Smooth muscle cell (in vitro differentiated cells): Measurements from ENCODE around the gene ADAMTS7. TPM values are rescaled to one million over a fixed set of nuclear protein-coding genes. Genes with fewer than 3 reads are reported as not detected.
"Not testable (repeated sequence)": the region's sequence is repeated elsewhere in the genome, so short reads cannot be mapped to it uniquely, and the experiment has no call there.

Experiments
- DNase-seq: peaks from one replicate; lab custom pipeline; 2025; ENCODE audit not compliant: unreplicated experiment; lab: John Stamatoyannopoulos, UW
- H2AFZ ChIP-seq: fragments of 200-600 bp; sonication (generic); 2 replicates; pipeline ENCODE4 v1.6.0; 2016; ENCODE audit warnings: antibody characterized with exemption, low read depth, mild to moderate bottlenecking
- H3F3A ChIP-seq: fragments of 200-600 bp; sonication (generic); 2 replicates; pipeline ENCODE4 v1.6.0; 2017; ENCODE audit warnings: antibody characterized with exemption, low read depth
- H3K27ac ChIP-seq: fragments of 200-600 bp; sonication (generic); 2 replicates; pipeline ENCODE4 v1.5.1; 2016; ENCODE audit warnings: low read depth, mild to moderate bottlenecking
- H3K27me3 ChIP-seq: fragments of 200-600 bp; sonication (generic); 2 replicates; pipeline ENCODE4 v1.6.1; 2016; ENCODE audit warnings: low read depth, mild to moderate bottlenecking
- H3K36me3 ChIP-seq: fragments of 200-600 bp; sonication (generic); 2 replicates; pipeline ENCODE4 v1.5.1; 2016; ENCODE audit warnings: low read depth
- H3K4me1 ChIP-seq: fragments of 200-600 bp; sonication (generic); 2 replicates; pipeline ENCODE4 v1.5.1; 2016; ENCODE audit warnings: low read depth
- H3K4me2 ChIP-seq: fragments of 200-600 bp; sonication (generic); 2 replicates; pipeline ENCODE4 v1.6.0; 2016; ENCODE audit warnings: mild to moderate bottlenecking
- H3K4me3 ChIP-seq: fragments of 200-600 bp; sonication (generic); 2 replicates; pipeline ENCODE4 v1.5.1; 2016; ENCODE audit warnings: mild to moderate bottlenecking
- H3K79me2 ChIP-seq: fragments of 200-600 bp; sonication (generic); 2 replicates; pipeline ENCODE4 v1.6.0; 2016; ENCODE audit warnings: low read depth, mild to moderate bottlenecking
- H3K9ac ChIP-seq: fragments of 200-600 bp; sonication (generic); 2 replicates; pipeline ENCODE4 v1.6.0; 2016; ENCODE audit warnings: low read depth
- H3K9me3 ChIP-seq: fragments of 200-600 bp; sonication (generic); replicated peaks from 2 replicates; pipeline ENCODE4 v1.5.1; 2016; ENCODE audit warnings: low read depth
- H4K20me1 ChIP-seq: fragments of 200-600 bp; sonication (generic); 2 replicates; pipeline ENCODE4 v1.6.0; 2016; ENCODE audit warnings: low read depth
- WGBS: methylation state at CpG from one replicate; pipeline ENCODE4 v1.1.7; 2016; ENCODE audit warnings: low lambda C conversion rate; 5-methylcytosine and 5-hydroxymethylcytosine counted together
- polyA plus RNA-seq: library from polyadenylated mRNA; unstranded; fragments of >200 nt; fragmentation: Nextera tagmentation; extraction: Ambion mirVana; gene quantifications from 2 replicates; pipeline ENCODE4 v1.2.1, GENCODE V29; 2016
- total RNA-seq: library from RNA; depleted of rRNA; stranded (reverse); fragments of >200 nt; gene quantifications from 2 replicates; pipeline ENCODE4 v1.2.3, GENCODE V29; 2014
- TF ChIP-seq, protein P1 (sequence below): fragments of 200-600 bp; sonication (generic); IDR thresholded peaks from 2 replicates; pipeline ENCODE4 v1.5.1; 2017; ENCODE audit warnings: borderline replicate concordance, mild to moderate bottlenecking, antibody characterized with exemption; ENCODE audit not compliant: insufficient read depth, poor library complexity, severe bottlenecking

The ADAMTS7 gene
- total and polyA plus RNA-seq, 2 experiments from 2014 or later = 11.0 to 11.2 TPM

DNA sequence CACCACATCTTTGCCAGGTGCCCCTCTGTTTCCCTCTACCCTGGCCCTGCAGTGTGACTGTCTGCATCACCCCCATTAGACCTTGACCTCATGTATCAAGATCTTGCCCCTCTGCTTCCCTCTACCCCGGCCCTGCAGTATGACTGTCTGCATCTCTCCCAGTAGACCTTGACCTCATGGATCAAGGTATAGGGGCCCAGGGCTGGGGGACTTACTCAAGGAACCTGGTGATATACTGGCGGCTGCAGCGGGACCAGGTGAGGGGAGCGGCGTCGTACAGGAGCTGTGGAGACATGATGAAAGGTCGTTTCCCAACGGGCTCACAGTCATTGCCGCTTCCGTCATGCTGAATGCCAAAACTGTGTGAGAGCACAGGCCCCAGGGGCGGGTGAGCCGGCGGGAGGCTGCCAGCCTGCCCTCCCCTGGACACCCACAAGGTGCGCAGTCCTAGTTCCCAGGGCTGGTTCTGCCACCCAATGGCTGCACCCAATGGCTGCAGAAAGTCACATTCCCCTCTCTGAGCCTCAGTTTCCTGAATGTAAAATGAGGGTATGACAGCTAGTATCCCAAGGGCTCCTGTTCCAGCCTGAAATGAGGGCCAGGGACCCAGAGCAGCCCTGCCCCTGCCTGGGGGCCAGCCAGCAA, 23.1 kb downstream of the ADAMTS7 start:
- Histone ChIP-seq H3K79me2 (no peaks in the 10 kb centered on the region), H3K27ac (no peak overlapping the region), H2AFZ (no peak overlapping the region), H3K9me3 (no peaks in the 10 kb centered on the region), H4K20me1 (no peaks in the 10 kb centered on the region), H3K4me1 (no peaks in the 10 kb centered on the region), H3K27me3 (no peaks in the 10 kb centered on the region), H3K4me2 (no peak overlapping the region), H3K4me3 (no peak overlapping the region), H3K36me3 (no peaks in the 10 kb centered on the region), H3F3A (no peaks in the 10 kb centered on the region), H3K9ac (no peak overlapping the region)
- WGBS = 94% methylated on average over 14 of the region's 14 CpGs
- TF ChIP-seq, protein P1, sequence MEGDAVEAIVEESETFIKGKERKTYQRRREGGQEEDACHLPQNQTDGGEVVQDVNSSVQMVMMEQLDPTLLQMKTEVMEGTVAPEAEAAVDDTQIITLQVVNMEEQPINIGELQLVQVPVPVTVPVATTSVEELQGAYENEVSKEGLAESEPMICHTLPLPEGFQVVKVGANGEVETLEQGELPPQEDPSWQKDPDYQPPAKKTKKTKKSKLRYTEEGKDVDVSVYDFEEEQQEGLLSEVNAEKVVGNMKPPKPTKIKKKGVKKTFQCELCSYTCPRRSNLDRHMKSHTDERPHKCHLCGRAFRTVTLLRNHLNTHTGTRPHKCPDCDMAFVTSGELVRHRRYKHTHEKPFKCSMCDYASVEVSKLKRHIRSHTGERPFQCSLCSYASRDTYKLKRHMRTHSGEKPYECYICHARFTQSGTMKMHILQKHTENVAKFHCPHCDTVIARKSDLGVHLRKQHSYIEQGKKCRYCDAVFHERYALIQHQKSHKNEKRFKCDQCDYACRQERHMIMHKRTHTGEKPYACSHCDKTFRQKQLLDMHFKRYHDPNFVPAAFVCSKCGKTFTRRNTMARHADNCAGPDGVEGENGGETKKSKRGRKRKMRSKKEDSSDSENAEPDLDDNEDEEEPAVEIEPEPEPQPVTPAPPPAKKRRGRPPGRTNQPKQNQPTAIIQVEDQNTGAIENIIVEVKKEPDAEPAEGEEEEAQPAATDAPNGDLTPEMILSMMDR = no peak
- DNase-seq = no peak

DNA sequence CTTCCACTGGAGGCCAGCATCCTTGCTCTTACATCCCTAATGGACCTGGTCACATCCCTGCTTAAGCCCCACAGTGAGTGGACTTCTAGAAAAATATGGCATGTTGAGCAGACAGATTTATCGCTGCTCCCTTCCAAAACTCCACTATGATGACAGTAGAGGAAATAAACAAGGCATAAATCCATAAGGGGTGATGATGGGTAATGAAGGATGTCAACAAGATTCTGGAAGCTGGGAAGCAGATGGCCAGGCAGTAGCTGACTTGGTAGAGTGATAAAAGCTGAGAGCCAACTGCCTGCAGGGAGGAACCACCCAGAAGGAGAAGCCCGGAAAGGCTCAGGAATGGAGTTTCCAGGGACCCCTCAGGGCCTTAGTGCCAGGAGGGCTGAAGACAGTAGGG, 28.9 kb downstream of the ADAMTS7 start:
- not testable (repeated sequence) for H3K79me2 ChIP-seq, H3K36me3 ChIP-seq, H3K4me2 ChIP-seq, H3K9ac ChIP-seq, H3K9me3 ChIP-seq, DNase-seq, H3F3A ChIP-seq, H3K4me3 ChIP-seq, H2AFZ ChIP-seq, H3K27ac ChIP-seq, H4K20me1 ChIP-seq, H3K27me3 ChIP-seq, H3K4me1 ChIP-seq
- WGBS = 75% methylated on average over 2 of the region's 2 CpGs

DNA sequence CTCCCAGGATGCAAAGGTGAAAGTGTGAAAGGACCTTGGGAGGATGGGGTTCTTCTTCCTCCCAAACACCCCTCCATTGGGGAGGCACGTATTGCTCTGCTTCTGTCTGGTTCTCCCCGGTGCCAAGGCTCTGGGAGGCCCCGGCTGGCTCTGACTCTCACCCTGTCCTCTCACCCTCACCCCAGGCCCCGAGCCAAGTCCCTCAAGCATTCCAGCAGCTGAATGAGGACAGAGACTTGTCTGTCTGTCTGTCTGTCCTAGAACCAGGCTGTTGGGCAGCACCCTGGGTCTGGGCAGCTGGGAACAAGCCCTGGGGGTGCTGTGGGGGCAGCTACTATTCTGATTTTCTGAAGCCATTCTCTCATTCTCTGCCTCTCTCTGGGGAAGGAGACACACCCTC, 29.9 kb downstream of the ADAMTS7 start:
- not testable (repeated sequence) for H3K4me1 ChIP-seq, H4K20me1 ChIP-seq, H3K79me2 ChIP-seq, H3K36me3 ChIP-seq, H3K27me3 ChIP-seq, DNase-seq, H3K9ac ChIP-seq, H3F3A ChIP-seq, H3K9me3 ChIP-seq, H2AFZ ChIP-seq, H3K27ac ChIP-seq, H3K4me2 ChIP-seq, H3K4me3 ChIP-seq
- 98% methylated on average over 4 of the region's 4 CpGs for WGBS

DNA sequence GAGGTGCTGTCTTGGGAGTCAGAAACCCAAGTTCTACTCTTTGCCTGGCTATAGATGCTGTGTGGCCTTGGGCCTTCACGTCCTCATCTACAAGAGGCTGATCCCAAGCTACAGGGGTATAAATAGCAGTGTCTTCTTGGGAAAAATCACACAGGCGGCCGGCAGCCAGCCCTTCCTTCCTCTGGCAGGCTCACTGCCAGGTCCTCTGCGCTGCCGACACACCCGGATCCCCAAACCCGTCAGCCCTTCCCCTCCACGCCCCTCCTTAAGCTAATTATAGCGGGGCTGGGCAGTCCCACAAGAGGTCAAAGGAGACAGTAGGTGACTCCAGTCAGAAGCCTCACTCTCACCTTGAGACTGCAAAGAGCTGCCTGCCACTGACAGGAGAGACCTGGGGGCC, 31.3 kb downstream of the ADAMTS7 start:
- H3K79me2 ChIP-seq, H3K36me3 ChIP-seq, H3K9ac ChIP-seq, H3K4me3 ChIP-seq, H3K27ac ChIP-seq, H4K20me1 ChIP-seq, H3K4me1 ChIP-seq, DNase-seq, H3F3A ChIP-seq, H3K27me3 ChIP-seq, H2AFZ ChIP-seq, H3K4me2 ChIP-seq, H3K9me3 ChIP-seq: not testable (repeated sequence)
- WGBS = 100% methylated on average over 1 of the region's 9 CpGs

DNA sequence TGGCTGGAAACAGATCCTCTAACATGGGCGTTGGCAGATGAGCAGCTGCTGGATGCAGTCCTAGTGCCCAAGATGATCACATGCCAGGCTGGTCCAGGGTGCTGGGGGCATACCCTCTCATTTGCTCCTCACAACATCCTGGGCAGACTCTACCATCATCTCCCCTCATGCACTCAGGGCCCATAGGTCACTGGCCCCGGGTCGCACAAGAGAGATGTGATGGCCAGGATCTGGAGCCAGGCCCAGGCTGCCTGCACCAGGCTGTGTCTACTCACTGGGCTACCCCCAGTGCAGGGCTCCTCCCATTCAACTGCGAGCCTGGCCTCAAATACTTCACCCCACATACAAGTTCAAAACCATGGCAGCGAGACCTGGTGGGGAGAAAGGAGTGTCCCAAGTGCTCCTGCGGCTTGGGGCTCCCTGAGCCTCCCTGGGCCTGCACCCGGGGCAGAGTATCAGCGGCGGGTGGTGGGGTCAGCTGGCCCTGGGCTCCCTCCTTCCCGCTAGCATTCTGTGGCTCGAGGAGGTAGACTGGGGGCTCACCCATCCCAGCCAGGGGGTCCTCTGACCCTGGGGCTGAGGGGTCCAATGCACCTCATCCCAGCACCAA, 32.0 kb downstream of the ADAMTS7 start:
- not testable (repeated sequence) for H4K20me1 ChIP-seq, H3K9me3 ChIP-seq, DNase-seq, H3F3A ChIP-seq, H3K27me3 ChIP-seq, H3K4me2 ChIP-seq, H3K9ac ChIP-seq, H3K36me3 ChIP-seq, H3K27ac ChIP-seq, H3K4me3 ChIP-seq, H3K4me1 ChIP-seq, H2AFZ ChIP-seq, H3K79me2 ChIP-seq
- WGBS = 89% methylated on average over 11 of the region's 11 CpGs
